Breast epithelium (tissue), 3 donors: ENCODE measurements around the gene SNRPD1.

Experiments used
- CTCF ChIP-seq, 3 donors: fragments of 450-650 bp; IDR thresholded peaks; one replicate each; pipeline ENCODE4 v1.5.1; 2016 to 2017; ENCODE audit warnings: antibody characterized with exemption in 3 of 3, mild to moderate bottlenecking in 3 of 3, moderate library complexity in 3 of 3
- POLR2A ChIP-seq: fragments of 450-650 bp; IDR thresholded peaks from one replicate; pipeline ENCODE4 v1.6.1; 2016; ENCODE audit warnings: antibody characterized with exemption, mild to moderate bottlenecking, moderate library complexity

- TF ChIP-seq POLR2A (no peak), CTCF (IDR thresholded peaks at IDR 0.05) (peak; percentile 72 to 94 (median 83))
Measured at GRCh38 chr18:21612125-21613039, at the start of gene SNRPD1.
